ENCODE measurements around the gene POLRMT.

DNA sequence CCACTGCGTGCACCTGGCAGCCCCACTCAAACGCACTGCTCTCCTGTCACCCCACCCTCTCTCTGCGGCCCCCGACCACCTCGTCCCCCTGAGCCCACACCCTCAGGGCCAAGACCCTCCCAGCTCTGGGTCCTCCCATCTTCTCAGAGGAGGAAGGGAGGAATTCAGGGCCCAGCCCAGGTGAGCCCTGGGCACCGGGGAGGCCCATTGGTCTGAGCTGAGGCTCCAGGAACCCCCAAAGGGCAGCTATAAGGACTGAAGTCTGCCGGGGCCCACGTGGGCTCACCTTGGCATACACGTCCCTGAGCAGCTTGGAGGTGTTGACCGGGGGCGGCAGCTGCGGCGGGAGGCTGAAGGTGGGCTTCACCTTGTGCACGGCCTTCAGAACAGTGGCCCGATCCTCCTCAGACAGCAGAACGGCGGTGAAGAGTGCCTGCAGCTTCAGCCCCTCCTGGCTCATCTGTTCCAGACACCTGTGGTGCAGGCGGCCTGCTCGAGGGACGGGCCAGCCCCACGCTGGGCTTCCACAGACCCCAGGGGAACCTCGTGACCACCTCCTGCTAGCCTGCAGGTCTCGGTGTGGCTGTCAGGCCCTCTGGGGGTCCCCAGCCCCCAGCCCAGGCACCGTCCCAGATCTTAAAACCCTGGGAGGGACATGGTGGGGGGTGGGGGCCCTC is 8.8 kb downstream of the POLRMT start:
- TF ChIP-seq POLR2A (IDR thresholded peaks at IDR 0.05; ENCODE audit: low read depth, low read length) (no peak), POLR2AphosphoS5 (IDR thresholded peaks at IDR 0.05; ENCODE audit: low read depth, low read length) (no peak), TAF1 (IDR thresholded peaks at IDR 0.05; ENCODE audit: low read depth, low read length) (no peak), SPI1 (IDR thresholded peaks at IDR 0.05; ENCODE audit: low read depth, low read length) (no peak)
